Mucosa of descending colon (tissue), 3 donors: ENCODE data around the gene DCK. TPM values are rescaled to one million over a fixed set of nuclear protein-coding genes. Genes with fewer than 3 reads are reported as not detected.
"Not testable (repeated sequence)": the region's sequence is repeated elsewhere in the genome, so short reads cannot be mapped to it uniquely, and the experiment has no call there.

Experiments
- ATAC-seq: fragments of 200-7000 bp; cut with Tn5 transposase; one replicate; pipeline ENCODE4 v1.9.1; 2020; ENCODE audit warnings: mild to moderate bottlenecking, moderate library complexity
- DNase-seq, 3 donors: peaks; one replicate each; pipeline ENCODE4 v3.0.0-alpha.2; 2020
- H3K36me3 ChIP-seq: fragments of 200-600 bp; one replicate; pipeline ENCODE4 v1.8.0; 2021; ENCODE audit warnings: low read depth, mild to moderate bottlenecking
- H3K4me1 ChIP-seq: fragments of 200-600 bp; one replicate; pipeline ENCODE4 v1.8.0; 2021; ENCODE audit warnings: low read depth, mild to moderate bottlenecking
- H3K4me3 ChIP-seq: fragments of 200-600 bp; one replicate; pipeline ENCODE4 v1.8.0; 2021; ENCODE audit warnings: mild to moderate bottlenecking
- H3K9me3 ChIP-seq: fragments of 200-600 bp; one replicate; pipeline ENCODE4 v1.8.0; 2021; ENCODE audit warnings: mild to moderate bottlenecking
- CTCF ChIP-seq: fragments of 200-600 bp; IDR thresholded peaks from one replicate; pipeline ENCODE4 v1.8.0; 2022; ENCODE audit warnings: antibody characterized with exemption, mild to moderate bottlenecking
- intact Hi-C, 2 donors: fragments of 100-400 bp; cut with DNase I in 1 of 2; cut with micrococcal nuclease in 1 of 2; formaldehyde crosslinking; loops; one replicate each; pipeline versions ENCODE4 v1.11.0 to v1.11.1; 2022; cut with DNase I, micrococcal nuclease
- total RNA-seq, 3 donors: library from RNA; stranded (reverse); fragmentation: NEBNext Ultra II Directional in 2 of 3; extraction: Animal tissue kit (Norgen Biotek cat#: 25700) in 2 of 3; gene quantifications; one replicate each; pipeline versions ENCODE4 v1.2.1 to v1.2.4, GENCODE V29; 2021 to 2023
- donor health status: DM: no; HTN: no; CAD: no; lungs with moderate emphysema.
- donor health status: DM: no; HTN: no; CAD: no.
- donor health status: DM: no; HTN: yes; CAD: no.

DCK gene
- total RNA-seq, 3 donors from 2014 or later, result 9.5 to 16.9 (median 11.1) TPM

GRCh38 chr4:71027611-71028010 is 34.2 kb downstream of the DCK start:
- no peak overlapping the region for H3K4me3 ChIP-seq
- H3K9me3 ChIP-seq, result no peaks in the 10 kb centered on the region
- DNase-seq (no peak), ATAC-seq (no peak)
- H3K36me3 ChIP-seq, result no peaks in the 10 kb centered on the region
- TF ChIP-seq CTCF, result no peak
- intact Hi-C loops, result no loop called here
- no peaks in the 10 kb centered on the region for H3K4me1 ChIP-seq

DNA sequence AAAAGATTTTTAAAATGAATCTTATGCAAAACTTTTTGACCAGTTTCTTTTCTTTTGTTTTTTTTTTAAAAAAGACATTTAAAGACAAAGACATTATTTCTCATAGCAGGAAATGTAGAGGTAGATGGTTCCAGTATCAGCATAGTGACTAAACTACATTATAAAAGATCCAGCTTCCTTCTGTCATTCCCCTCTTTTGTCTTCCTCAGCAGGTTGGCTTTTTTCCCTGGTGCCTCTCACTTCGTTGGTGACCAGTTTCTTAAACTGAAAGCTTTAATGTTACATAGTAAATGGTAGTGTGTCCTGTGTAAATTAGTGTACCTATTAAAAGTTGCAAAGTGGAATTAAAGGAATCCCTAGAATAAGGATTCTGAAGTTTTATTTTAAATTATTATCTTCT is 36.1 kb downstream of the DCK start:
- Histone ChIP-seq H3K9me3 (no peaks in the 10 kb centered on the region), H3K4me3 (no peak overlapping the region), H3K36me3 (no peaks in the 10 kb centered on the region), H3K4me1 (no peaks in the 10 kb centered on the region)
- intact Hi-C loops, result no loop called here
- ATAC-seq (no peak), DNase-seq (no peak)
- TF ChIP-seq CTCF, result no peak

DNA sequence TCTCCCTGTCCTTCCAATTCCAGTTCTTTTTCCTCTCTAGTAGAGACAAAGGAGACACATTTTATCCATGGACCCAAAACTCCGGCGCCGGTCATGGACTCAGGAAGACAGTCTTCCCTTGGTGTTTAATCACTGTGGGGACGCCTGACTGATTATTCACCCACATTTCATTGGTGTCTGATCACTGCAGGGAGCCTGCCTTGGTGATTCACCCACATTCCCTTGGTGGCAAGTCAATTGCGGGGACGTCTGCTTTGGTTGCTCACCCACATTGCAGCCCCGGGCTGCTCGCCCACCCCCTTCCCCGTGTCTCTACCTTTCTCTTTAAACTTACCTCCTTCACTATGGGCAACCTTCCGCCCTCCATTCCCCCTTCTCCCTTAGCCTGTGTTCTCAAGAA is 38.7 kb downstream of the DCK start:
- intact Hi-C loops, H3K9me3 ChIP-seq, H3K4me3 ChIP-seq, H3K4me1 ChIP-seq, DNase-seq, H3K36me3 ChIP-seq, ATAC-seq: not testable (repeated sequence)

DNA sequence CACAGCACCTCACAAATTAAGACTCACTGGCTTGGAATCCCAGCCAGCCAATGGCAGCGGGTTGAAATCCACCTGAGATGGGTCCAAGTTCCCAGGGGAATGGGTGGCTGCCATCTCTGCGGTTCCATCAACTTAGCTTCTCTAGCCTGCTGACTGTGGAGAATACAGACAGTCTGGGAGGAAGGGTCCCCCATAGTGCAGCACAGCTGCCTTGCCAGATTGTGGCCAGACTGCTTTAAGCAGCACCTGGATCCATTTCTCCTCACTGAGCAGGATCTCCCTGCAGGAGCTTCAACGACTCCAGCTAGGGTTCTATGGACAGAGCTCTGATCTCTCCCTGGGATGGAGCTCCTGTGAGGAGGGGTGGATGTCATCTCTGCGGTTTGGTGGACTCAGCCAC is 51.8 kb downstream of the DCK start:
- Histone ChIP-seq H3K4me3 (no peak overlapping the region), H3K36me3 (no peaks in the 10 kb centered on the region), H3K9me3 (peaks cover under 1% of the 10 kb centered on the region), H3K4me1 (no peaks in the 10 kb centered on the region)
- DNase-seq (no peak), ATAC-seq (no peak)
- intact Hi-C loops, result no loop called here
- no peak for TF ChIP-seq CTCF

- no peak for TF ChIP-seq CTCF
- no peaks in the 10 kb centered on the region for H3K36me3 ChIP-seq
Observed at GRCh38 chr4:71049395-71049794, 55.9 kb downstream of the DCK start.

GRCh38 chr4:71050809-71051208 is 57.4 kb downstream of the DCK start:
- H3K4me1 ChIP-seq, result no peaks in the 10 kb centered on the region
- H3K9me3 ChIP-seq, result no peaks in the 10 kb centered on the region
- ATAC-seq, result no peak
- H3K36me3 ChIP-seq, result no peaks in the 10 kb centered on the region
- DNase-seq, result no peak
- intact Hi-C loops, result no loop called here
- TF ChIP-seq CTCF, result no peak
- no peak overlapping the region for H3K4me3 ChIP-seq

More at GRCh38 chr4:71049395-71049794, 55.9 kb downstream of the DCK start:
- Histone ChIP-seq H3K4me1 (no peaks in the 10 kb centered on the region), H3K4me3 (no peak overlapping the region), H3K9me3 (no peaks in the 10 kb centered on the region)
- DNase-seq, result no peak
- ATAC-seq, result no peak
- intact Hi-C loops, result no loop called here
